DMS53 (cell line): ENCODE data around the gene PBXIP1.

Source experiments
- DNase-seq: peaks from one replicate; lab custom pipeline; 2025; lab: John Stamatoyannopoulos, UW

Gene PBXIP1

GRCh38 chr1:154895798-154896197 is 60.1 kb downstream of the PBXIP1 start:
- DNase-seq, result no peak
